Measurements from ENCODE around the gene DENND2A. TPM values are rescaled to one million over a fixed set of nuclear protein-coding genes. Genes with fewer than 3 reads are reported as not detected.

The DENND2A gene
- total and polyA plus RNA-seq, 3 experiments from 2014 or later = not detected

DNA sequence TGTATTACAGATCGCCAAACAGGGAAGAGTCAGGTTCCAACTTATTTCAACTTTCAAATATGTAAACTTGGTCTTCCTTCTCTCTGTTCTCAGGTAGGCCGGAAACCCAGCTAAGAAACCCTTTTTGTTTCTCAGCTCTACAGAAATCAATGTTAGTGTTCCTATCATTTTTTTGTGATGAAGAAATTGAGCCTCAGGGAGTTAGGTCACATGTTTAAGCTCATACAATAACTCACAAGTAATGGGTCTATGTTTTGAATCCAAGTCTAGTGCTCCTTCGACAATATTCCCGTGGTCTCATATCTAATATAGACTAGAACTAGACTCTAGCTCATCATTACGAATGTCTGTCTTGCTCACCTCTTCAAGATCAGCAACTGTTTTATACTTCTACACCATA, 22.3 kb downstream of the DENND2A start:
- H3K4me1 Mint-ChIP-seq = no peaks in the 10 kb centered on the region
- H3K27me3 Mint-ChIP-seq = peaks cover 0 to 2% of the 10 kb centered on the region in 2 donors
- Histone ChIP-seq H3K4me1 (ENCODE audit: insufficient read depth, low read length) (no peaks in the 10 kb centered on the region), H3K36me3 (ENCODE audit: insufficient read depth, low read length) (no peaks in the 10 kb centered on the region), H3K27me3 (ENCODE audit: insufficient read depth, low read length, poor library complexity, severe bottlenecking) (no peaks in the 10 kb centered on the region), H3K4me3 (ENCODE audit: low read length) (no peak overlapping the region), H3K27ac (ENCODE audit: low read depth, low read length) (no peak overlapping the region), H3K9me3 (ENCODE audit: low read length) (no peaks in the 10 kb centered on the region)
- H3K27ac Mint-ChIP-seq = no peak overlapping the region
- DNase-seq = no peak
- CTCF ChIA-PET = interaction anchor here (1.5 kb wide), 1 partner anchor 8 kb away, joined by 4 read pairs; no protein-coding TSS in a partner anchor
- H3K36me3 Mint-ChIP-seq = no peaks in the 10 kb centered on the region
- POLR2A ChIA-PET = no interaction called here
- H3K4me3 Mint-ChIP-seq = no peak overlapping the region
- H3K9me3 Mint-ChIP-seq = no peaks in the 10 kb centered on the region

DNA sequence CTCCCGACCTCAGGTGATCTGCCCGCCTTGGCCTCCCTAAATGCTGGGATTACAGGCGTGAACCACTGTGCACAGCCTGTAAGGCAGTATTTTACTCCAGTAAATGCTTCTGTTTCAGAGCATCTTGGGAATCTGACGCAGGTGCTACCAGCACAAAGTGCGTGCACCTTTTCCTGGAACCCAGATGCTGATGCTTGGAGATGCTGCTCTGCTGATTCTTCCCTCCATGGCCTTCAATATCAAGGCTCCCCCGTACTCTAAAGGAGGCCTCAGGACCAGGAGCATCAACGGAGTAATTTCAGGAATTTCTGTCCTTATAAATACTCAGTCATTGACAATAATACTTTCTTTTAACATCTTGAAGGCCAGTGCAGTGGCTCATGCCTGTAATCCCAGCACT, 23.5 kb downstream of the DENND2A start:
- H3K4me3 Mint-ChIP-seq = no peak overlapping the region
- no peaks in the 10 kb centered on the region for H3K27me3 ChIP-seq (ENCODE audit: insufficient read depth, low read length, poor library complexity, severe bottlenecking)
- no peaks in the 10 kb centered on the region for H3K9me3 Mint-ChIP-seq
- no peak for DNase-seq
- peak overlapping the region in 1 of 8 donors; percentile 47 for H3K27ac Mint-ChIP-seq
- POLR2A ChIA-PET = no interaction called here
- H3K4me3 ChIP-seq (ENCODE audit: low read length) = no peak overlapping the region
- no peaks in the 10 kb centered on the region for H3K36me3 ChIP-seq (ENCODE audit: insufficient read depth, low read length)
- no peaks in the 10 kb centered on the region for H3K4me1 Mint-ChIP-seq
- CTCF ChIA-PET = no interaction called here
- H3K4me1 ChIP-seq (ENCODE audit: insufficient read depth, low read length) = no peaks in the 10 kb centered on the region
- no peaks in the 10 kb centered on the region for H3K27me3 Mint-ChIP-seq
- no peak overlapping the region for H3K27ac ChIP-seq (ENCODE audit: low read depth, low read length)
- H3K36me3 Mint-ChIP-seq = no peaks in the 10 kb centered on the region
- no peaks in the 10 kb centered on the region for H3K9me3 ChIP-seq (ENCODE audit: low read length)

DNA sequence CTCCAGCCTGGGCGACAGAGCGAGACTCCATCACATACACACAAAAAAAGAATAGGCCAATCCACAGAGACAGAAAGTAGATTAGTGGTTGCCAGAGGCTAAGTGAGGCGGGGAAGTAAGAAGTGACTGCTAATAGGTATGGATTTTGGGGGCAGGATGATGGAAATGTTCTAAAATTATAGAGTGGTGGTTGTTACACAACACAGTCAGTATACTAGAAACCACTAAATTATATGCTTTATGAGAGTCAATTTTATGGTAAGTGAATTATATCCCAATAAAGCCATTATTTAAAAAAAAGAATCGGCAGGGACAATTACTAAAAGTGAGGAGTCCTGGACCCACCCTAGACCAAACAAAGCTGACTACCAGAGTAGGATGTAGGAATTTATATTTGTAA, 24.3 kb downstream of the DENND2A start:
- H3K27ac ChIP-seq (ENCODE audit: low read depth, low read length) = no peak overlapping the region
- no peaks in the 10 kb centered on the region for H3K36me3 ChIP-seq (ENCODE audit: insufficient read depth, low read length)
- DNase-seq = no peak
- H3K4me3 ChIP-seq (ENCODE audit: low read length) = no peak overlapping the region
- no peaks in the 10 kb centered on the region for H3K27me3 ChIP-seq (ENCODE audit: insufficient read depth, low read length, poor library complexity, severe bottlenecking)
- ChIA-PET CTCF (no interaction called here), POLR2A (no interaction called here)
- H3K4me1 ChIP-seq (ENCODE audit: insufficient read depth, low read length) = no peaks in the 10 kb centered on the region
- no peaks in the 10 kb centered on the region for H3K36me3 Mint-ChIP-seq
- H3K9me3 ChIP-seq (ENCODE audit: low read length) = no peaks in the 10 kb centered on the region
- H3K27ac Mint-ChIP-seq = no peak overlapping the region
- no peaks in the 10 kb centered on the region for H3K9me3 Mint-ChIP-seq
- no peak overlapping the region for H3K4me3 Mint-ChIP-seq
- no peaks in the 10 kb centered on the region for H3K4me1 Mint-ChIP-seq
- no peaks in the 10 kb centered on the region for H3K27me3 Mint-ChIP-seq

GRCh38 chr7:140611641-140612040, 29.0 kb downstream of the DENND2A start:
- Histone ChIP-seq H3K4me3 (ENCODE audit: low read length) (no peak overlapping the region), H3K4me1 (ENCODE audit: insufficient read depth, low read length) (no peaks in the 10 kb centered on the region), H3K36me3 (ENCODE audit: insufficient read depth, low read length) (no peaks in the 10 kb centered on the region), H3K27me3 (ENCODE audit: insufficient read depth, low read length, poor library complexity, severe bottlenecking) (no peaks in the 10 kb centered on the region), H3K27ac (ENCODE audit: low read depth, low read length) (no peak overlapping the region), H3K9me3 (ENCODE audit: low read length) (no peaks in the 10 kb centered on the region)
- H3K4me1 Mint-ChIP-seq = no peaks in the 10 kb centered on the region
- H3K36me3 Mint-ChIP-seq = no peaks in the 10 kb centered on the region
- CTCF ChIA-PET = no interaction called here
- no peak for DNase-seq
- POLR2A ChIA-PET = no interaction called here
- no peak overlapping the region for H3K27ac Mint-ChIP-seq
- H3K27me3 Mint-ChIP-seq = peaks cover 0 to 1% of the 10 kb centered on the region in 2 donors
- H3K9me3 Mint-ChIP-seq = no peaks in the 10 kb centered on the region
- no peak overlapping the region for H3K4me3 Mint-ChIP-seq

GRCh38 chr7:140610204-140611165, 30.1 kb downstream of the DENND2A start:
- no peak for DNase-seq
- CTCF ChIA-PET = interaction anchor here (1.5 kb wide), 1 partner anchor 8 kb away, joined by 4 read pairs; no protein-coding TSS in a partner anchor
- no peaks in the 10 kb centered on the region for H3K27me3 ChIP-seq (ENCODE audit: insufficient read depth, low read length, poor library complexity, severe bottlenecking)
- H3K36me3 Mint-ChIP-seq = no peaks in the 10 kb centered on the region
- no peak overlapping the region for H3K4me3 Mint-ChIP-seq
- no peaks in the 10 kb centered on the region for H3K36me3 ChIP-seq (ENCODE audit: insufficient read depth, low read length)
- peaks cover under 1 to 1% of the 10 kb centered on the region in 2 donors for H3K27me3 Mint-ChIP-seq
- POLR2A ChIA-PET = no interaction called here
- H3K27ac ChIP-seq (ENCODE audit: low read depth, low read length) = no peak overlapping the region
- no peaks in the 10 kb centered on the region for H3K4me1 Mint-ChIP-seq
- H3K4me1 ChIP-seq (ENCODE audit: insufficient read depth, low read length) = no peaks in the 10 kb centered on the region
- no peaks in the 10 kb centered on the region for H3K9me3 ChIP-seq (ENCODE audit: low read length)
- no peak overlapping the region for H3K4me3 ChIP-seq (ENCODE audit: low read length)
- H3K9me3 Mint-ChIP-seq = no peaks in the 10 kb centered on the region
- no peak overlapping the region for H3K27ac Mint-ChIP-seq

GRCh38 chr7:140609646-140610045, 31.0 kb downstream of the DENND2A start:
- CTCF ChIA-PET = interaction anchor here (1.5 kb wide), 1 partner anchor 9 kb away, joined by 4 read pairs; no protein-coding TSS in a partner anchor
- Histone ChIP-seq H3K4me1 (ENCODE audit: insufficient read depth, low read length) (no peaks in the 10 kb centered on the region), H3K9me3 (ENCODE audit: low read length) (no peaks in the 10 kb centered on the region), H3K27me3 (ENCODE audit: insufficient read depth, low read length, poor library complexity, severe bottlenecking) (no peaks in the 10 kb centered on the region), H3K36me3 (ENCODE audit: insufficient read depth, low read length) (no peaks in the 10 kb centered on the region), H3K27ac (ENCODE audit: low read depth, low read length) (no peak overlapping the region), H3K4me3 (ENCODE audit: low read length) (no peak overlapping the region)
- POLR2A ChIA-PET = no interaction called here
- peaks cover 1 to 5% of the 10 kb centered on the region in 2 donors for H3K27me3 Mint-ChIP-seq
- no peak overlapping the region for H3K27ac Mint-ChIP-seq
- no peaks in the 10 kb centered on the region for H3K36me3 Mint-ChIP-seq
- no peaks in the 10 kb centered on the region for H3K9me3 Mint-ChIP-seq
- DNase-seq = no peak
- no peaks in the 10 kb centered on the region for H3K4me1 Mint-ChIP-seq
- no peak overlapping the region for H3K4me3 Mint-ChIP-seq

DNA sequence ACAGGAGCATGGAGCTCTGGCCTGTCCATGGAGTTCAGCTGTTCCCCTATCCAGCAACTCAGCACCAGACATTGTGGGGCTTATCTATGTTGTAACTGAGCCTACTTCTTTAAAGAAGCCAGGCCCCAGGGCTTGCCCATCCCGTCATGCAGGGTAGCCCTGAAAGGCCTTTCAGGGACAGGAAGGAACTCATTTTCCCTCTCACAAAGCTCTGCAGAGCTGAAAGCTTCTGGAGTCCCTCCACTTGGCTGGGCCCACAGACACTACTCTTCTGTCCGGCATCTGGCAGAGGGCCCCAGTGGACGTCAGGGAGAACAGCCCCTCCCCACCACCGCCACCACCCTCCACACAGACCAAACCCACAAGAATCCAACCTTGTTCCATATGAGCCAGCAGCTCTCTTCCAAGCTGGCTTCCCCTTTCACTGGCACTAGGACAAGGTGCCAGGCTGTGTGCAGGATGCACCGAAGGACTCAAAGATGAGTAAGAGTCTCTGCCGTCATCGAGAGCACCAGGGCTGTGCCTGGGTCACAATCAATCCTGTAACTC, 33.1 kb downstream of the DENND2A start:
- H3K27me3 ChIP-seq (ENCODE audit: insufficient read depth, low read length, poor library complexity, severe bottlenecking) = no peaks in the 10 kb centered on the region
- Mint-ChIP-seq H3K36me3 (no peaks in the 10 kb centered on the region), H3K9me3 (no peaks in the 10 kb centered on the region), H3K4me1 (no peaks in the 10 kb centered on the region), H3K4me3 (no peak overlapping the region), H3K27me3 (peaks cover 1 to 8% of the 10 kb centered on the region in 2 donors), H3K27ac (no peak overlapping the region)
- ChIA-PET POLR2A (no interaction called here), CTCF (no interaction called here)
- no peak overlapping the region for H3K27ac ChIP-seq (ENCODE audit: low read depth, low read length)
- DNase-seq = no peak
- H3K4me3 ChIP-seq (ENCODE audit: low read length) = no peak overlapping the region
- H3K4me1 ChIP-seq (ENCODE audit: insufficient read depth, low read length) = no peaks in the 10 kb centered on the region
- H3K36me3 ChIP-seq (ENCODE audit: insufficient read depth, low read length) = no peaks in the 10 kb centered on the region
- H3K9me3 ChIP-seq (ENCODE audit: low read length) = no peaks in the 10 kb centered on the region

DNA sequence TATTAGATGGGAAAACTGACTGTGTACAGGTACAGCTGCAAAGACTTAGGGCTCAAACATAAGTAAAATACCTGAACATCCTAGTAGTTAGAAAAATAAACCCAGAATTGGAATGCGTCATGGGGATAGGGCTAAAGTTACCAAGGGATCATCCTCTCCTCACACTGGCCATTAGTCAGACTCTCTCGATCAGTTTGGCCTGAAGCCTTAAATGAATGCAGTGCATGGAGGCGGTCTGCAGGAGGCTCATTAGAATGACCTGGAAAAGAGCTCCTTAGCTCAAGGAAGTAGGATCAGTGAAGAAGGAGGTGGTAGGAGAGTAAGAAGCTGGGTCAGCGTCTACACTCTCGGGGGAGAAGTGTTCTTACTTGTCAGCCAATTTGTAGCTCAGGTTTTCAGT, 35.3 kb downstream of the DENND2A start:
- H3K36me3 Mint-ChIP-seq = no peaks in the 10 kb centered on the region
- no peak overlapping the region for H3K27ac ChIP-seq (ENCODE audit: low read depth, low read length)
- H3K9me3 Mint-ChIP-seq = no peaks in the 10 kb centered on the region
- no peaks in the 10 kb centered on the region for H3K9me3 ChIP-seq (ENCODE audit: low read length)
- no peaks in the 10 kb centered on the region for H3K27me3 ChIP-seq (ENCODE audit: insufficient read depth, low read length, poor library complexity, severe bottlenecking)
- no peaks in the 10 kb centered on the region for H3K4me1 ChIP-seq (ENCODE audit: insufficient read depth, low read length)
- no peak overlapping the region for H3K4me3 Mint-ChIP-seq
- CTCF ChIA-PET = no interaction called here
- POLR2A ChIA-PET = no interaction called here
- DNase-seq = no peak
- peak overlapping the region in 1 of 8 donors; percentile 16 for H3K27ac Mint-ChIP-seq
- H3K4me3 ChIP-seq (ENCODE audit: low read length) = no peak overlapping the region
- peaks cover 1 to 16% of the 10 kb centered on the region in 2 donors for H3K27me3 Mint-ChIP-seq
- no peaks in the 10 kb centered on the region for H3K4me1 Mint-ChIP-seq
- H3K36me3 ChIP-seq (ENCODE audit: insufficient read depth, low read length) = no peaks in the 10 kb centered on the region

All from CD8-positive, alpha-beta memory T cell (primary cell).